Cerebellar nuclear complex (tissue), 1 donor: ENCODE results near the gene KRT6C.
"Not testable (repeated sequence)": the region's sequence is repeated elsewhere in the genome, so short reads cannot be mapped to it uniquely, and the experiment has no call there.

ENCODE experiments used
- DNase-seq, 2 experiments: peaks; one replicate each; lab custom pipeline; 2025; lab: John Stamatoyannopoulos, UW

KRT6C gene

DNA sequence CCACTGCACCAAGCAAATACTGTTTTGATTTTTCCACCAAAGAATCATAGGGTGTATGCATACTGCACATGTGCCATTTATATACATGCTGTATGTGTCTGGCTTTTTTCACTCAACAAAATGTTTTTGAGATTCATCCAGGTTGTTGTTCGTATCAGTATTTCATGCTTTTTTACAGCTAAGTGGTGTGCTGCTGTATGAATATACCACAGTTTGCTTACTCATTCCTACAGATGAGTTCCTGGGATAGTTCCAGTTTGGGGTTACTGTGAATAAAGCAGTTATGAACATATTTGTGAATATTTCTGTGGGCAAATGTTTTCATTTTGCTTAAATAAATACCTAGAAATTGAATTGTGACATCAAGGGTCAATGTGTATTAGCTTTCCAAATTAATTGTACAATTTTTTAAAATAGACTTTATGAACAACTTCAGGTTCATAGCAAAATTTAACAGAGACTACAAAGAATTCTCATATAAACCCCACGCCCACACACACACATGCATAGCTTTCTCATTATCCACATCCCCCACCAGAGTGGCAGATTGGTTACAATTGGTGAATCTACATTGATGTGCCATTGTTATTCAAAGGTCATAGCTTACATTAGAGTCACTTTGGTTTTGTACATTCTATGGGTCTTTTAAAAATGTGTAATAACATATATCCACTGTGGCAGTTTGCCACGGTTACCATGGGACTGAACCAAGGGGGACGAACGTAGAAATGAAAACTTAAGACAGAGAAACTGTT lies 26.4 kb upstream of the KRT6C start:
- no peak for DNase-seq

DNA sequence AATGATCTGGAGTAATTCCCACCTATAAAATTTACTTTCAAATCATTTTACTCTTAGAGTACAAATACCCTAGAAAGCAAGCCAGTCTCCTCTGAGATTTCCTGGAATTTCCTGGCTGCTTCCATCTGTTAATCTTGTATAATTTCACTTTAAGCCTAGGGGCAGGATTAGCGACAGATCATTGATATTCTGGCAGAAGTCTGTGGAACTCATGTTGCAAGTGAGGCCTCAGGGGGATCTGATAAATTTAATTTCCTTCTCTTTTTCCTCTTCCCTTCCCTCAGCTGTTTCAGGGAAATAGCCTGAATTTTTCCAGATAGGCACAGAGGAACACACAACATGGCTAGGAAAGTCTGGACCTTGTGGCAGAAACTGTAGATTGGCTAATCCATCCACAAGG lies 25.3 kb upstream of the KRT6C start:
- DNase-seq, result no peak

DNA sequence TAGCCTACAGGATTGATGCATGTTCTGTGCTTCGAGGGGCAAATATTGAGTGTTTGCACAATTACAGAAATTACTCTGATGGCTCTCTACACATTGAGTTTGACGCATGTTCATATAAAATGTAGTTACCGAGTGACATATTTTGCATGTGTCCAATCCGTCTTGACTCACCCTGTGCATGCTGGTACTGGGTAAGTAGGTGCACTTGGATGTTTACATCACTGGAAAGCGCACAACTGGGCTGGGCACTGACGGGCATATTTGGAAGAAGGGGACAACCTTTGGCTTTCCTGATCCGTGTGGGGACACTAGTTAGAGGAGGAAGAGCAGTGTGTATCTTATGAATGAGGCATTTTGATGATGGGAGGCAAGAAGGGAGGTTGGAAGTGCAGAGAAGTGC lies 24.4 kb upstream of the KRT6C start:
- no peak for DNase-seq

- no peak for DNase-seq
Measured at GRCh38 chr12:52496590-52497071, 23.0 kb upstream of the KRT6C start.

GRCh38 chr12:52496054-52496453 lies 22.4 kb upstream of the KRT6C start:
- no peak for DNase-seq

DNA sequence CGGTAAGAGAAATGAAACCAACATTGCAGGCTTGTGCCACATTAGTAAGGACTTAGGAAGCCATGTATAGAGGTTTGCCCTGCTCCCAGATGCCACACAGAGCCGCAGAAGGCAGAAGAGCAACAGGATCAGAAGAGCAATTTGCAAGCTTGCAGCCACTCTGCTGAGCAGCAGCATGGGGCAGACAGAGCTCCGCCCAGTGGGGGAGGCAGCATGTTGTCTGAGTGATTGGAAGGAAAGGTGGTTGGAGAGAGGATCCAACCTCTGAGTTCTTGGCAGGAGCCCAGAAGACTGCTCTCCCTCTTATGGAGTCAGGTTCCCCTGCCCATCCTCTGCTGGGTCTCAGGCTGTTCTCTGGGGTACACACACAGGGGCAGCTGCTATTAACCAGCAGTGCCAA lies 21.8 kb upstream of the KRT6C start:
- DNase-seq, result no peak

DNA sequence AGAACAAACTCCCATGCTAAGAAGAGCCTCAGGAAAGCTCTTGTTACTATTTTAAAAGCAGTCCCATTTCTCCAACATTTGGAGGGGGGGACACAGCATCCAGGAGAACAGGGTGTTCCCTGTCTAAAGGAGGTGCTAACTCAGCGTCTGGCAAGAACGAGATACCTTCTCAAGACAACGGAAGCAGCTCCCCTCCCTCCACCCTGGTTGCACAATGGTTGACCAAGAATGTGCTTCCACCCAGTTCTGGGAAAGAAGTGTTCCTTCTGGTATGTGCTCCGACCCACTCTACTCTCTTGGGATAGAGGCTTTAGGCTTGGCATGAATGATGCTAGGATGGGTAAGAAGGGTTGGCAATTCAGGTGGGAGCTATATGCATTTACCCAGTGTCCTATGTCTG lies 20.9 kb upstream of the KRT6C start:
- no peak for DNase-seq

GRCh38 chr12:52494100-52494499 lies 20.5 kb upstream of the KRT6C start:
- DNase-seq, result no peak

- DNase-seq, result no peak
Measured at GRCh38 chr12:52493172-52493571, 19.6 kb upstream of the KRT6C start, which contains the start of gene KRT6A. Gene KRT6A, minus strand, starts transcription at chr12:52493257. Its CDS starts 69 bp downstream, at chr12:52493188.

- not testable (repeated sequence) for DNase-seq
Measured at GRCh38 chr12:52492405-52492804, 18.8 kb upstream of the KRT6C start.

- not testable (repeated sequence) for DNase-seq
Measured at GRCh38 chr12:52491495-52491894, 17.9 kb upstream of the KRT6C start.

DNA sequence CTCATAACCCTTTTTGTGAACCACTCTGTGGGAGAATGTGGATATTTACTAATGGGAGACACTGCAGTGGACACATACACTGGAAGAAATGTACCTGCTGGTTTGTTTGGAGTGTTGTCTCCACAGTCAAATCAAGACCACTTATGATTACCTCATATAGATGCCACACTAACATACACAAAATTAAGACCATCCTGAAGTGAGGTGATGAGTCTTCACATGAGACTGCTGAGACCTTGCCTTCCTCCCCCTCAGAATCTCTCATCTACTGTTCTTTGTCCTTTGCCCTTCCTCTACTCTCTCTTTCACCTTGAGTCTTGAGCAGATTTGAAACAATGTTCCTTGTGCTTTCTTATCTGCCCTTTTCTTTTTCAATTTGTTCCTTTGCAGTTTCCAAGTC lies 15.1 kb upstream of the KRT6C start:
- no peak for DNase-seq

- not testable (repeated sequence) for DNase-seq
Measured at GRCh38 chr12:52487744-52488443, 14.3 kb upstream of the KRT6C start.

DNA sequence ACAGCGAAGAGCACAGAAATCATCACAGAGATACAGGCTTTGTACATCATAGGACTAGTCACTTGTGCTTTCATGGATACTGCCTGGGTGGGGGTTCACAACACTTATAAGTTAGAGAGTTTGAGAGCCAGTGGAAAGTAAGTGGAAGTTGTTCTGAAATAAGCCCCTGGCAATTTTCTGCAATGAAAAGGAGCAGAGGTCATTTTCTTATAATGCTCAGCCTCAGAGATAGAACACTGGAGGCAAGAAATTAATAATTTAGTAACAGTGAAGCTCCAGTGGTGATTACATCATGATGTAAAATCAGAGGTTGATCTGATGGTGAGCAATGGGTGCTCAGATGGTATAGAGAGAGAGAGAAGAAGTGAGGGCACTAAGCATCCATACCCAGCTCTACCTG lies 13.6 kb upstream of the KRT6C start:
- no peak for DNase-seq

GRCh38 chr12:52486166-52487105 lies 12.8 kb upstream of the KRT6C start:
- DNase-seq, result no peak

DNA sequence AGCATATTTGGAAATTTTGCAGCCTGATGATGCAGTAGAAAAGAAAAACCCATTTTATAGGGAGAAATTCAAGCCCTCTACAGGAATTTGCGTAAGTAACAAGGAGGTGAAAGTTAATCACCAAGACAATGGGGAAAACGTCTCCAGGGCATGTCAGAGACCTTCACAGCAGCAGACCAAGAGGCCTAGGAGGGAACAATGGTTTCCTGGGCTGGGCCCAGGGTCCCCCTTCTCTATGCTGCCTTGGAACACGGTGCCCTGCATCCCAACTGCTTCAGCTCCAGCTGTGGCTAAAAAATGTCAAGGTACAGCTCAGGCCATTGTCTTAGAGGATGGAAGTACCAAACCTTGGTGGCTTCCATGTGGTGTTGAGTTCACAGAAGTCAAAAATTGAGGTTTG lies 6.5 kb upstream of the KRT6C start:
- DNase-seq, result no peak

DNA sequence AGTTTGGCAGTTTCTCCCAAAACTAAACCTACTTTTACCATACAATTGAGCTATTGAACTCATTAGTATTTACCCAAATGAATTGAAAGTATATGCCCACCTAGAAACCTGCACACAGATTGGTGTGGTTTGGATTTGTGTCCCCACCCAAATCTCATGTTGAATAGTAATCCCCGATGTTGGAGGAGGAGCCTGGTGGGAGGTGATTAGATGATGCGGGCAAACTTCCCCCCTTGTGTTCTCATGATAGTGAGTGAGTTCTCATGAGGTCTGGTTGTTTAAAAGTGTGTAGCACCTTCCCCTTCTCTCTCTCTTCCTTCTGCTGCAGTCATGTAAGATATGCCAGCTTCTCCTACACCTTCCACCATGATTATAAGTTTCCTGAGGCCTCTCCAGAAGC lies 4.0 kb upstream of the KRT6C start:
- no peak for DNase-seq

DNA sequence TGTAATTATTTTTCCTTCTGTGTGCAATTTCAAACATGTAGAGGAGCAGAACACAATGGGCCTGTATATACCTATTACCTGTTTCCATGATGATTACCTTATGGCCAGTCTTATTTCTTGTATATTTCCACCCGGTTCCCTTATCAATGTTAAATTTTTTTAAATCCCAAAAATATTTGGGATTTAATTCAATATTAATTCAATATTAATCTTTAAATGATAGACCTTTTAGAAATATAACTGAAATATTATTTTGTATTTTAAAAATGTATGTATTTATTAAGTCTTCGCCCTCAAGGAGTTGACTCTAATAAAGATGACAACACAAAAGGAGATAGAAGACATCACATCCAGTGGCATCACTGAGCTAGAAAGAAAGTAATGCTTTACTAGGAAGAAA lies 607 bp upstream of the KRT6C start:
- DNase-seq, result no peak

DNA sequence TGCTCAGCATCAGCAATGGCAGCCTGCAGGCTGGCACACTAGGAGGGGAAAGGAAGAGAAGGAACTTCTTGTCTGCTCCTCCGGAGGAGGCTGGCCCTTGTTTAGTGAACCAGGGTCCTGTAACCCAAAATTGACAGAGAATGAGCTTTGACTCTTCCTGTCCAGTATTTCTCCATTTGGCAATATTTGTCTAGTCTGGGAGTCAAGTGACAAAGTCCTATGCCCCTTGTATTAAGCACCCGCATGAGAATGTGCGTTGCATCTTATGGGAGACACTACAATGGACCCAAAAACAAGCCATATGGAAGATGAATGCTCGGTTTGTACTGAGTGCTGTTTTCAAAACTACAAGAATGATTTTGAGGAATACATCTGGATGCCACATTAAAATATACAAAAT lies 3.8 kb downstream of the KRT6C start:
- DNase-seq, result no peak

DNA sequence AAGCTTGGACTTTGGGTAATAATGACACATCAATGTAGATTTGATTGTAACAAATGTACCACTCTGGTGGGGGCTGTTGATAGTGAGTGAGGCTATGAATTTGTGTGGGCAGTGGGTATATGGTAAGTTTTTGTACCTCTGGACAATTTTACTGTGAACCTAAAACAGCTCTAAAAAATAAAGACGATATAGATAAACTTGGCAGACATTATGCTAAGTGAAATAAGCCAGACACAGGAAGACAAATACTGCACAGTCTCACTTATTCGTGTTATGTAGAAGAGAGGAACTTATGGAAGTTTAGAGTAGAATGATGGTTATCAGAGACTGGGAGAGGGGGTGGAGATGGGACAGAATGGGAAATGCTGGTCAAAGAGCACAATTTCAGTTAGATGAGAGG lies 8.7 kb downstream of the KRT6C start:
- no peak for DNase-seq

DNA sequence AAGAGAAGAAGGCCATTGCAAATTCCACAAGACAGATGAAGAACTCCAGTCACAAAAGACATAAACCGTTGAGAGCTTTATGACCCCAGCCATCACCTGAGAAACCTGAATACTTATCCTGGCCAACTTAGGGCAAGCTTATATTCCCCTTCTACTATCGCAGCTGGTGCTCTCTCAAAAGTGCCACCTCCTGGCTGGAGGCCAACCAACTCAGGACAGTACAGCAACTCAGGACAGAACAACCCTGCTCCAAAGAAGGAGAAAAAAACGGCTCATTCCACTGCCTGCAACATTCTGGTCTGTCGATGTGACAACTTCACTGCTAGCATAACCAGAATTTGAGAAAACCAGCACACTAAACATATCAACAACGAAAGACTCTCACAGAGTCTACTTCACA lies 11.9 kb downstream of the KRT6C start:
- no peak for DNase-seq

- DNase-seq, result no peak
Measured at GRCh38 chr12:52458861-52459260, 14.7 kb downstream of the KRT6C start.
